MM.1S (cell line): ENCODE results near the gene WBP1L.

Experiments
- DNase-seq: peaks from one replicate; pipeline ENCODE4 v3.0.0-alpha.2; 2015
- H2AFZ ChIP-seq: fragments of 300-600 bp; sonication (generic); 2 replicates; pipeline ENCODE4 v1.6.0; 2016; ENCODE audit warnings: antibody characterized with exemption, low read length
- H3F3A ChIP-seq: fragments of 300-600 bp; sonication (generic); 2 replicates; pipeline ENCODE4 v1.6.1; 2016; ENCODE audit warnings: mild to moderate bottlenecking, antibody characterized with exemption, low read length, moderate library complexity, mixed read lengths; ENCODE audit not compliant: insufficient read depth
- H3K27ac ChIP-seq: fragments of 300-600 bp; sonication (generic); 2 replicates; pipeline ENCODE4 v1.5.1; 2016; ENCODE audit warnings: mild to moderate bottlenecking, low read length
- H3K27me3 ChIP-seq: fragments of 300-600 bp; sonication (generic); replicated peaks from 2 replicates; pipeline ENCODE4 v1.6.0; 2016; ENCODE audit warnings: low read length; ENCODE audit not compliant: insufficient read depth
- H3K36me3 ChIP-seq: fragments of 300-600 bp; sonication (generic); replicated peaks from 2 replicates; pipeline ENCODE4 v1.6.1; 2016; ENCODE audit warnings: mild to moderate bottlenecking, low read length, mixed read lengths; ENCODE audit not compliant: insufficient read depth
- H3K4me1 ChIP-seq: fragments of 300-600 bp; sonication (generic); 2 replicates; pipeline ENCODE4 v1.6.1; 2016; ENCODE audit warnings: low read length, mixed read lengths
- H3K4me2 ChIP-seq: fragments of 300-600 bp; sonication (generic); 2 replicates; pipeline ENCODE4 v1.6.0; 2016; ENCODE audit warnings: low read depth, low read length
- H3K4me3 ChIP-seq: fragments of 300-600 bp; sonication (generic); 2 replicates; pipeline ENCODE4 v1.5.1; 2016; ENCODE audit warnings: low read length, mixed read lengths
- H3K79me2 ChIP-seq: fragments of 300-600 bp; sonication (generic); 2 replicates; pipeline ENCODE4 v1.6.1; 2016; ENCODE audit warnings: mixed run types, low read length, mixed read lengths
- H3K9ac ChIP-seq: fragments of 300-600 bp; sonication (generic); 2 replicates; pipeline ENCODE4 v1.6.1; 2016; ENCODE audit warnings: low read length, mixed read lengths
- H3K9me2 ChIP-seq: fragments of 300-600 bp; sonication (generic); replicated peaks from 2 replicates; pipeline ENCODE4 v1.6.1; 2016; ENCODE audit warnings: mild to moderate bottlenecking, low read length, mixed read lengths; ENCODE audit not compliant: insufficient read depth
- H3K9me3 ChIP-seq: fragments of 300-600 bp; sonication (generic); replicated peaks from 2 replicates; pipeline ENCODE4 v1.6.1; 2016; ENCODE audit warnings: mild to moderate bottlenecking, low read length, mixed read lengths; ENCODE audit not compliant: insufficient read depth
- H4K20me1 ChIP-seq: fragments of 300-600 bp; sonication (generic); 2 replicates; pipeline ENCODE4 v1.6.1; 2016; ENCODE audit warnings: mild to moderate bottlenecking, low read length, moderate library complexity, mixed read lengths; ENCODE audit not compliant: insufficient read depth
- EZH2 ChIP-seq: fragments of 300-600 bp; sonication (generic); optimal IDR thresholded peaks from 2 replicates; pipeline ENCODE3; 2017; ENCODE audit warnings: low read depth, mild to moderate bottlenecking, antibody characterized with exemption, low read length, mixed read lengths
- EZH2phosphoT487 ChIP-seq: fragments of 300-600 bp; sonication (generic); IDR thresholded peaks from 2 replicates; pipeline ENCODE4 v1.6.1; 2018; ENCODE audit warnings: antibody characterized with exemption, low read length
- TF ChIP-seq, protein P1 (sequence below): fragments of 300-600 bp; sonication (generic); IDR thresholded peaks from 2 replicates; pipeline ENCODE4 v1.5.1; 2016; ENCODE audit warnings: antibody characterized with exemption, low read length, mixed read lengths

Gene WBP1L

DNA sequence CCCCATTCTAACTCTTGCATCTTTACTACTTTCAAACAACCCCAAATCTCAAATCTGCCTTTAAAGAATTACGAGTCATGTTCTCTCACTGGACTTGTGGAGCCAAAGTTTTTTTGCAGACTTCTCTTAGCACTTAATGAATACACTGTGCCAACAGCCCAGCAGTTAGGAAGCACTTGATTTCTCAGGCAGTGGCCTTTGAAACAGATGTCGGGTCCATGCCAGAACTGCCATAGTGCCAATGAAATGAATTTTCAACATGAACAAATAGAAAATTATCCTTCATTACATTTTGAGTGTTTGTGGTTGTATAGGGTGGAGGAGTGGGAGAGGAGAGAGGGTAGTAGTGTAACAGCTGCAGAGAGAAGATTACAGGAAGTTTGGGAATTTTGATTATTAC lies 116.2 kb downstream of the WBP1L start:
- H3K9me2 ChIP-seq = no peaks in the 10 kb centered on the region
- DNase-seq = no peak
- TF ChIP-seq EZH2phosphoT487 (no peak), EZH2 (no peak)
- TF ChIP-seq, protein P1, sequence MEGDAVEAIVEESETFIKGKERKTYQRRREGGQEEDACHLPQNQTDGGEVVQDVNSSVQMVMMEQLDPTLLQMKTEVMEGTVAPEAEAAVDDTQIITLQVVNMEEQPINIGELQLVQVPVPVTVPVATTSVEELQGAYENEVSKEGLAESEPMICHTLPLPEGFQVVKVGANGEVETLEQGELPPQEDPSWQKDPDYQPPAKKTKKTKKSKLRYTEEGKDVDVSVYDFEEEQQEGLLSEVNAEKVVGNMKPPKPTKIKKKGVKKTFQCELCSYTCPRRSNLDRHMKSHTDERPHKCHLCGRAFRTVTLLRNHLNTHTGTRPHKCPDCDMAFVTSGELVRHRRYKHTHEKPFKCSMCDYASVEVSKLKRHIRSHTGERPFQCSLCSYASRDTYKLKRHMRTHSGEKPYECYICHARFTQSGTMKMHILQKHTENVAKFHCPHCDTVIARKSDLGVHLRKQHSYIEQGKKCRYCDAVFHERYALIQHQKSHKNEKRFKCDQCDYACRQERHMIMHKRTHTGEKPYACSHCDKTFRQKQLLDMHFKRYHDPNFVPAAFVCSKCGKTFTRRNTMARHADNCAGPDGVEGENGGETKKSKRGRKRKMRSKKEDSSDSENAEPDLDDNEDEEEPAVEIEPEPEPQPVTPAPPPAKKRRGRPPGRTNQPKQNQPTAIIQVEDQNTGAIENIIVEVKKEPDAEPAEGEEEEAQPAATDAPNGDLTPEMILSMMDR = no peak
- H3K27me3 ChIP-seq = no peaks in the 10 kb centered on the region
- H3K79me2 ChIP-seq = peaks cover 19% of the 10 kb centered on the region
- no peak overlapping the region for H2AFZ ChIP-seq
- no peaks in the 10 kb centered on the region for H3F3A ChIP-seq
- H3K9me3 ChIP-seq = no peaks in the 10 kb centered on the region
- H3K4me3 ChIP-seq = no peak overlapping the region
- H3K36me3 ChIP-seq = no peaks in the 10 kb centered on the region
- H3K4me2 ChIP-seq = no peak overlapping the region
- no peak overlapping the region for H3K27ac ChIP-seq
- H3K9ac ChIP-seq = no peak overlapping the region
- no peaks in the 10 kb centered on the region for H3K4me1 ChIP-seq
- no peaks in the 10 kb centered on the region for H4K20me1 ChIP-seq

DNA sequence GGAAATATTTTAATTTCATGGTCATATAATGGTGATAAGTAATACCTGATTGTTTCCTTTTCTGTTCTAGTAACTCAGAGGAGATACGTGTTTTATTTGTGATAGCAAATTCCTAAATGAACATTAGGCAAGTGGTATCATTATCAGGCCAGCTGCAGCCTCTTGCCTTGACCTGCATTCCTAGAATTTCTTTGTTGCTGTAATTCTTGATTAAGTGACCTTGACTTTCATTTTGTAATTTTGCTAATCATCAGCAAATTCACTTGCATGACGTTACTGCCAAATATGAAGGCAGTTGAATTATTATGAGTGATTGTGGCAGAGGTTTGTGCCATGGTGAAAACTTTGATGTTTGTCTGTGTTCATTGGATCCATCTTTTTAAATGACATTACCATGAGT lies 119.9 kb downstream of the WBP1L start:
- TF ChIP-seq, protein P1 = no peak
- TF ChIP-seq EZH2phosphoT487 = no peak

DNA sequence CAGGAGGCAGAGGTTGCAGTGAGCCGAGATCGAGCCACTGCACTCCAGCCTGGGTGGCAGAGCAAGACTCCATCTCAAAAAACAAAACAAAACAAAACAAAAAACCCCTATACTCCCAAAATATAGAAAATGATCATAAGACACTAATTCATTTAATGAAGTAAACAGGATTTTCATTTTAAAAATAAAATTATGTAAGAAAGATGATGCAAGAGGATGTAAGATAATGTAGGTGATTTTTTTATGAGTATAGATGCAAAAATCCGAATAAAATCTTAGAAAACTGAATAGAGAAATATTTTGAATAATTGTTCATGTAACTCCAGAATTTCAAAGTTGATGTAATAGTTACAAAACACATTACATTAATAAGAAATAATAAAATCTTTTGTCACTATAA lies 121.9 kb downstream of the WBP1L start:
- no peaks in the 10 kb centered on the region for H3K9me2 ChIP-seq
- H3K4me2 ChIP-seq = no peak overlapping the region
- no peaks in the 10 kb centered on the region for H3F3A ChIP-seq
- H3K4me3 ChIP-seq = no peak overlapping the region
- no peak overlapping the region for H2AFZ ChIP-seq
- H3K9me3 ChIP-seq = no peaks in the 10 kb centered on the region
- no peaks in the 10 kb centered on the region for H3K4me1 ChIP-seq
- DNase-seq = no peak
- H3K27ac ChIP-seq = no peak overlapping the region
- no peaks in the 10 kb centered on the region for H3K36me3 ChIP-seq
- H3K9ac ChIP-seq = no peak overlapping the region
- H4K20me1 ChIP-seq = no peaks in the 10 kb centered on the region
- no peaks in the 10 kb centered on the region for H3K79me2 ChIP-seq
- no peaks in the 10 kb centered on the region for H3K27me3 ChIP-seq
- TF ChIP-seq, protein P1 = no peak
- TF ChIP-seq EZH2phosphoT487 = no peak
- no peak for TF ChIP-seq EZH2

More for the DNA sequence above, 119.9 kb downstream of the WBP1L start:
- Histone ChIP-seq H3K27me3 (no peaks in the 10 kb centered on the region), H3K79me2 (no peaks in the 10 kb centered on the region), H3K36me3 (no peaks in the 10 kb centered on the region), H2AFZ (no peak overlapping the region), H3F3A (no peaks in the 10 kb centered on the region), H3K4me1 (no peaks in the 10 kb centered on the region), H3K4me3 (no peak overlapping the region), H3K9me2 (no peaks in the 10 kb centered on the region), H3K27ac (no peak overlapping the region), H3K9ac (no peak overlapping the region), H3K4me2 (no peak overlapping the region), H3K9me3 (no peaks in the 10 kb centered on the region), H4K20me1 (no peaks in the 10 kb centered on the region)
- DNase-seq = no peak
